Astrocyte of the cerebellum (primary cell): ENCODE data around the gene PRICKLE1.

ENCODE experiments used
- DNase-seq: peaks from one replicate; pipeline ENCODE4 v3.0.0-alpha.2; 2011; ENCODE audit warnings: low read depth
- H3K4me3 ChIP-seq: 2 replicates; pipeline ENCODE4 v1.5.1; 2011; ENCODE audit warnings: mild to moderate bottlenecking, low read depth, low read length, moderate library complexity
- CTCF ChIP-seq: IDR thresholded peaks from 2 replicates; pipeline ENCODE4 v1.5.1; 2012; ENCODE audit warnings: low read length, low read depth, moderate library complexity, mild to moderate bottlenecking; ENCODE audit errors: missing control alignments
- in situ Hi-C: cut with HindIII; loops from 2 replicates; pipeline ENCODE4 v1.10.0; 2017; ENCODE audit warnings: low sequenced_read_pairs

Gene PRICKLE1

GRCh38 chr12:42589465-42590329 lies at the start of gene PRICKLE1:
Gene PRICKLE1 (minus strand): TSS chr12:42589746. CDS start chr12:42472516, 117,230 bp downstream.
- peak within 1 kb of the TSS; percentile 98 for H3K4me3 ChIP-seq
- no peak for TF ChIP-seq CTCF
- DNase-seq = peak; percentile 32
- in situ Hi-C loops = loop anchor here (5.0 kb wide), 1 partner anchor 38 kb away; no protein-coding TSS in a partner anchor

DNA sequence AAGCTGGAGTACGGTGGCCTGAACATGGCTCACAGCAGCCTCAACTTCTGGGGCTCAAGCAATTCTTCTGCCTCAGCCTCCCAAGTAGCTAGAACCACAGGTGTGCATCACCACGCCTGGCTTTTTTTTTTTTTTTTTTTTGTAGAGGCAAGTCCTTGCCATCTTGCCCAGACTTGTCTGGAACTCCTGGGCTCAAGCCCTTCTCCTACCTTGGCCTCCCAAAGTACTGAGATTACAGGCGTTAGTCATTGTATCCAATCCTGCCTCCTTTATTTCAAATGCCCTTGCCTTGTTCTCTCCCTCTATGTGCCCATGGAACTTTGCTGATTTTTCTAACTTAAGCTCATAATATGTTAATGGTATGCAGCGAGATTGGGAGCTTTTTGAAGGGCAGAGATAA lies 49.2 kb upstream of the PRICKLE1 start:
- no peak for TF ChIP-seq CTCF
- in situ Hi-C loops = no loop called here
- no peak overlapping the region for H3K4me3 ChIP-seq
- no peak for DNase-seq

DNA sequence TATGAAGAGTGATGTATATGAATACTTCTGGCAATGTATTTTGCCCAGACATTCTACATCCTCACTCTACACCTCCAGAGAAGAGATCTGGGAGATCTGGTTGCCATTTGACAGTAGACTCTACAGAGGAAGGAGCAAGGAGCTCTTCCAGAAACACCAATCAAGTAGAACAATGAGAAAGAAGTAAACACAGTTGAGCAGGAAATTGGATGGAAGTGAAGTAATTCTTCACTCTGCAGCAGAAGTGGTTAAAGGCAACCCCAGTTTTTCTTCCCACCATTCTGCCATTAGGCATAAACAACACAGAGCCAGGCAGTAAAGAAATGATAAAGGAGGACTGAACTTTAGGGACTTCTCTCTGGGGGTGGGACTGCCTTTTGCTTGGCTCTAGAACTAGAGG lies 48.5 kb upstream of the PRICKLE1 start:
- no peak for DNase-seq
- in situ Hi-C loops = no loop called here
- no peak for TF ChIP-seq CTCF
- no peak overlapping the region for H3K4me3 ChIP-seq

GRCh38 chr12:42636993-42637392 lies 47.4 kb upstream of the PRICKLE1 start:
- TF ChIP-seq CTCF = no peak
- in situ Hi-C loops = no loop called here
- H3K4me3 ChIP-seq = no peak overlapping the region
- no peak for DNase-seq

GRCh38 chr12:42633594-42633993 lies 44.0 kb upstream of the PRICKLE1 start:
- in situ Hi-C loops = no loop called here
- no peak for TF ChIP-seq CTCF

GRCh38 chr12:42631513-42631912 lies 42.0 kb upstream of the PRICKLE1 start:
- in situ Hi-C loops = no loop called here
- no peak for TF ChIP-seq CTCF
- H3K4me3 ChIP-seq = no peak overlapping the region
- DNase-seq = no peak

More at GRCh38 chr12:42633594-42633993, 44.0 kb upstream of the PRICKLE1 start:
- DNase-seq = no peak
- no peak overlapping the region for H3K4me3 ChIP-seq
